ENCODE results near the gene MRPL12. TPM values are rescaled to one million over a fixed set of nuclear protein-coding genes. Genes with fewer than 3 reads are reported as not detected.

The MRPL12 gene
- total RNA-seq, 4 donors from 2014 or later, result 75.4 to 206 (median 114) TPM

GRCh38 chr17:81667754-81668153 is 35.4 kb upstream of the MRPL12 start:
- WGBS, 2 donors (ENCODE audit: low coverage in 1 of 2), result 86 to 90% methylated on average over 7 to 18 of the region's 18 CpGs
- H3K27me3 ChIP-seq, result no peaks in the 10 kb centered on the region
- in situ Hi-C loops (cut with MboI; ENCODE audit: low pct_ligation_motif_present in 1 of 4, low pct_unique_long_range_greater_than_20kb in 1 of 4, low sequenced_read_pairs in 3 of 4) (no loop called here), intact Hi-C loops (cut with DNase I; ENCODE audit: low total_unique reads) (no loop called here)
- H3K9me3 ChIP-seq, result no peaks in the 10 kb centered on the region
- H3K27ac ChIP-seq, result no peak overlapping the region
- H3K36me3 ChIP-seq, result peaks cover 0 to 14% (median 4%) of the 10 kb centered on the region in 4 donors
- TF ChIP-seq EP300 (IDR thresholded peaks at IDR 0.05; ENCODE audit: low read depth) (no peak), POLR2A (IDR thresholded peaks at IDR 0.05) (no peak), POLR2AphosphoS5 (IDR thresholded peaks at IDR 0.05) (no peak)
- TF ChIP-seq, protein P1, sequence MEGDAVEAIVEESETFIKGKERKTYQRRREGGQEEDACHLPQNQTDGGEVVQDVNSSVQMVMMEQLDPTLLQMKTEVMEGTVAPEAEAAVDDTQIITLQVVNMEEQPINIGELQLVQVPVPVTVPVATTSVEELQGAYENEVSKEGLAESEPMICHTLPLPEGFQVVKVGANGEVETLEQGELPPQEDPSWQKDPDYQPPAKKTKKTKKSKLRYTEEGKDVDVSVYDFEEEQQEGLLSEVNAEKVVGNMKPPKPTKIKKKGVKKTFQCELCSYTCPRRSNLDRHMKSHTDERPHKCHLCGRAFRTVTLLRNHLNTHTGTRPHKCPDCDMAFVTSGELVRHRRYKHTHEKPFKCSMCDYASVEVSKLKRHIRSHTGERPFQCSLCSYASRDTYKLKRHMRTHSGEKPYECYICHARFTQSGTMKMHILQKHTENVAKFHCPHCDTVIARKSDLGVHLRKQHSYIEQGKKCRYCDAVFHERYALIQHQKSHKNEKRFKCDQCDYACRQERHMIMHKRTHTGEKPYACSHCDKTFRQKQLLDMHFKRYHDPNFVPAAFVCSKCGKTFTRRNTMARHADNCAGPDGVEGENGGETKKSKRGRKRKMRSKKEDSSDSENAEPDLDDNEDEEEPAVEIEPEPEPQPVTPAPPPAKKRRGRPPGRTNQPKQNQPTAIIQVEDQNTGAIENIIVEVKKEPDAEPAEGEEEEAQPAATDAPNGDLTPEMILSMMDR (IDR thresholded peaks at IDR 0.05), result no peak
- peaks cover 10 to 22% (median 20%) of the 10 kb centered on the region in 4 donors for H3K4me1 ChIP-seq
- peak overlapping the region in 1 of 4 donors; percentile 96 for H3K4me3 ChIP-seq
- DNase-seq, result no peak

DNA sequence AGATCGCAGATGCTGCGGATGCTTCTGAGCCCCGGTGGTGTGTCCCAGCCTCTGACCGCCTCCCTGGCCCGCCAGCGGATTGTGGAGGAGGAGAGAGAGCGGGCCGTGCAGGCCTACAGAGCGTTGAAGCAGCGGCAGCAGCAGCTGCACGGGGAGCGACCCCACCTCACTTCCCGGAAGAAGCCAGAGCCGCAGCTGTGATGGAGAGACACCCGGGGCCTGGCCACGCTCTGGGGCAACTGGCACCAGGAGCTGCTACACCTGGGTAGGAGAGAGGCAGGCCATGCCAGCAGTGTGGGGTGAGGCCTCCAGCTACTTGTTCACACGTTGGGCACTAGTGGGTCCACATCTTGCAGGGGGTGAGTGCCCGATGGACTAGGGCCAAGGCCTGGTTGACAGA is 30.7 kb upstream of the MRPL12 start:
- no peak for DNase-seq
- intact Hi-C loops (cut with DNase I; ENCODE audit: low total_unique reads) (no loop called here), in situ Hi-C loops (cut with MboI; ENCODE audit: low pct_ligation_motif_present in 1 of 4, low pct_unique_long_range_greater_than_20kb in 1 of 4, low sequenced_read_pairs in 3 of 4) (no loop called here)
- Histone ChIP-seq H3K4me3 (no peak overlapping the region), H3K9me3 (no peaks in the 10 kb centered on the region), H3K4me1 (peaks cover 3 to 6% (median 5%) of the 10 kb centered on the region in 4 donors), H3K36me3 (peaks cover 0 to 21% (median 6%) of the 10 kb centered on the region in 4 donors), H3K27ac (no peak overlapping the region), H3K27me3 (no peaks in the 10 kb centered on the region)
- 90% methylated on average over 16 of the region's 18 CpGs; no CpG with 5 or more reads in 1 of the 2 donors for WGBS, 2 donors (ENCODE audit: low coverage in 1 of 2)
- TF ChIP-seq POLR2AphosphoS5 (IDR thresholded peaks at IDR 0.05), result no peak

DNA sequence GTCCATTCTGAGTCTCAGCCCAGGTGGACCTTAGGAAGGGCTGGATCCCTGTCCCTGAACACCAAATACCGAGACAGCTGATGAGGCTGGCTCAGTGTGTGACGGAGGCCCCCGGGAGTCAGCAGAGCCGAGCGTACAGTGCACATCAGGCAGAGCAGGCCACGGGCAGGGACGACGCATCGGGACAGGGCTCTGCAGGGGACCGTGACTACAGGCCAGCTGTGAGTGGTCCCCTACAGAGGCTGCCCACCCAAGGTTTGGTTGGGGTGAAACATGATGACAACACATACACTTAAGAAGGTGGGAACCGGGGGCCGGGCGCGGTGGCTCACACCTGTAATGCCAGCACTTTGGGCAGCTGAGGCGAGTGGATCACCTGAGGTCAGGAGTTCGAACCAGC is 30.2 kb upstream of the MRPL12 start:
- H3K36me3 ChIP-seq, result peaks cover 0 to 21% (median 6%) of the 10 kb centered on the region in 4 donors
- H3K9me3 ChIP-seq, result no peaks in the 10 kb centered on the region
- TF ChIP-seq, protein P1 (IDR thresholded peaks at IDR 0.05), result no peak
- TF ChIP-seq POLR2A (IDR thresholded peaks at IDR 0.05) (no peak), EP300 (IDR thresholded peaks at IDR 0.05; ENCODE audit: low read depth) (no peak), POLR2AphosphoS5 (IDR thresholded peaks at IDR 0.05) (no peak)
- intact Hi-C loops (cut with DNase I; ENCODE audit: low total_unique reads) (no loop called here), in situ Hi-C loops (cut with MboI; ENCODE audit: low pct_ligation_motif_present in 1 of 4, low pct_unique_long_range_greater_than_20kb in 1 of 4, low sequenced_read_pairs in 3 of 4) (no loop called here)
- H3K27me3 ChIP-seq, result no peaks in the 10 kb centered on the region
- no peak overlapping the region for H3K4me3 ChIP-seq
- H3K4me1 ChIP-seq, result peaks cover 0 to 1% (median under 1%) of the 10 kb centered on the region in 4 donors
- H3K27ac ChIP-seq, result no peak overlapping the region
- 98% methylated on average over 16 of the region's 16 CpGs; no CpG with 5 or more reads in 1 of the 2 donors for WGBS, 2 donors (ENCODE audit: low coverage in 1 of 2)
- DNase-seq, result no peak

- Histone ChIP-seq H3K4me1 (no peaks in the 10 kb centered on the region), H3K27me3 (no peaks in the 10 kb centered on the region), H3K4me3 (no peak overlapping the region), H3K36me3 (peaks cover 0 to 21% (median 6%) of the 10 kb centered on the region in 4 donors), H3K27ac (no peak overlapping the region), H3K9me3 (no peaks in the 10 kb centered on the region)
- intact Hi-C loops (cut with DNase I; ENCODE audit: low total_unique reads), result no loop called here
- TF ChIP-seq EP300 (IDR thresholded peaks at IDR 0.05; ENCODE audit: low read depth) (no peak), POLR2A (IDR thresholded peaks at IDR 0.05) (no peak), POLR2AphosphoS5 (IDR thresholded peaks at IDR 0.05) (no peak)
- TF ChIP-seq, protein P1 (IDR thresholded peaks at IDR 0.05), result no peak
- in situ Hi-C loops (cut with MboI; ENCODE audit: low pct_ligation_motif_present in 1 of 4, low pct_unique_long_range_greater_than_20kb in 1 of 4, low sequenced_read_pairs in 3 of 4), result no loop called here
- 93 to 100% methylated on average over 1 to 16 of the region's 18 CpGs for WGBS, 2 donors (ENCODE audit: low coverage in 1 of 2)
- DNase-seq, result no peak
These were observed 29.5 kb upstream of the MRPL12 start for GRCh38 chr17:81673561-81674258.
